Measurements from ENCODE around the gene TMEM31.

DNA sequence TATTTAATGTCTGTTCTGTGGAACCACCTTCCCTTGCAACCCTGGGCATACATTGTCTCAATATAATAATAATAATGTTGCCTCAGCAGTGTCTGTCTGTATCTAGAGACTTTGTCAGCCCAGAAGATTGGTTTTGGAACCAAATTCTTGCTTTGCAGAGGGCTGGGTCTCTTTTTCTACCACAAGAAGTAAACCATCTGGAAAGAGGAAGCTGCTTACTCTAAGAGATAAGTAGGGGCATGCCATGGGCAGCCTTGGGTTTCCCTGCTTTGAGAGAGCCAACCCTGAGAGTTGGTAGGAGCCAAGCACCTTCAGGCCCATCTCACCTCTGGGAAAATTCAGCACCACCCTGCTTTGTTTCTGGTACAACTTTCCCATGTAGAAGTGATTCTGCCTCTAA, 27.0 kb downstream of the TMEM31 start:
- TF ChIP-seq GATA3 (IDR thresholded peaks at IDR 0.05; ENCODE audit: low read depth, low read length) (no peak), GATA2 (IDR thresholded peaks at IDR 0.05; ENCODE audit: low read depth, low read length) (no peak)
